Stimulated activated CD8-positive, alpha-beta memory T cell treated with anti-CD3 and anti-CD28 coated beads, Interleukin-7, amount 100 ng/mL, for 24 hours (primary cell): Measurements from ENCODE around the gene ZMIZ1.

Experiments used
- DNase-seq: peaks from one replicate; pipeline ENCODE4 v3.0.0-alpha.2; 2020; ENCODE audit warnings: low read depth

Gene ZMIZ1

DNA sequence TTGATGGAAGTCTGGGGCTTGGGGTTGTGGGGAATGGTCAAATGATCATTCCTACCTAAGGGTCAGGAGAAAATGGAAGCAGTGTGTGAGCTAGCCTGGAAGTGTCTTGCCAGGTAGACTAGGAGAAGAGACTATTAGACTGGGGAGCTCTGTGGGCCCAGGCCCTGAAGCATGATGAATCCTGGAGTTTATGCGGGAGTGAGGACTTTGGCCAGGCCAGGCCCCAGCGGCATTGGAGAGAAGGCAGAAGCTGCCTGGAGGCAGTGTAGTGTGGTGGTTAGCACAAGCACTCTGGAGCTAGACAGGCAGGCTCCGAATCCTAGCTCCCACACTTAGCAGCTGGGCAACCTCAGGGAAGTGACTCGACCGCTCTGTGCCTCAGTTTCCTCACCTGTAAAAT, 29.3 kb downstream of the ZMIZ1 start:
- no peak for DNase-seq

DNA sequence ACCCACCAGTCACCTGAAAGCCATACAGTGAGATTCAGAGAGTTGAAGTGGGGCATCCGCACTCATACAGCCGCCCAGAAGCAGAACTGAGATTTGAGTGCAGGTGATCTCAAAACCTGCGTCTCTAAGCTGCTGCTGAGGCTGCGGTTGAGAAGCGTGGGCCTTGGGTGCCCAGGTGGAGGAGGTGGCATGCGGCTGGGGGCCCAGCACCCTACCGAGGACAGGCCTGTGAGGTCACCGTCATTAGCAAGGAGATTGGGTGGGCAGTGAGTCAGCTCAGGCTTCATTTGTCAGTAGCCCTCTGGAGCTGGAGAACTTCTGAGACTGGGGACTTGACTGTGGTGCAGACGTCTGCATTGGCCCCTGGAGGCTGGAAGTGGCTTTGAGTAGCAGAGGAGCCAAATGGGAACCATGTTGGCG, 29.8 kb downstream of the ZMIZ1 start:
- no peak for DNase-seq

DNA sequence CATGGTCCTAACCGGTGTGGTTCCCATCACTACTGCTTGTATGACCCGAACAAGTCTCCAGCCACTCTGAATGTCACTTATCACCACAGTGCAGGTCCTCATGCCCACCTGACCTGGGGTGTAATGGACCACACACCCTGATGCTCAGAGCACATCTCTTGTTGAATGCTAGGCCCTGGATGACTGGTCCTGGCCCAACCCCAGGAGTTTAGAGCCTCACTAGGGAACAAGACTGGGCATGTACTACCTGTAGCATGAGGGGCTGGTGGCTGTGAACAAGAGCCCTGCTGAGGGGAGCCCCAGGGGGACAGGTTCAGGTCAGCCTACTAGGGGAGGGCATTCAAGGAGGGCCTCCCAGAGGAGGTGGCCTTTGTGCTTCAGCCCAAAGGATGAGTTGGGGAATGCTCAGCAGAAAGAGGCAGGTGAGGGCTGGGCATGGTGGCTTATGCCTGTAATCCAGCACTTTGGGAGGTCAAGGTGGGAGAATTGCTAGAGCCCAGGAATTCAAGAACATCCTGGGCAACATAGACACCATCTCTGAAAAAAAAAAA, 31.2 kb downstream of the ZMIZ1 start:
- no peak for DNase-seq

DNA sequence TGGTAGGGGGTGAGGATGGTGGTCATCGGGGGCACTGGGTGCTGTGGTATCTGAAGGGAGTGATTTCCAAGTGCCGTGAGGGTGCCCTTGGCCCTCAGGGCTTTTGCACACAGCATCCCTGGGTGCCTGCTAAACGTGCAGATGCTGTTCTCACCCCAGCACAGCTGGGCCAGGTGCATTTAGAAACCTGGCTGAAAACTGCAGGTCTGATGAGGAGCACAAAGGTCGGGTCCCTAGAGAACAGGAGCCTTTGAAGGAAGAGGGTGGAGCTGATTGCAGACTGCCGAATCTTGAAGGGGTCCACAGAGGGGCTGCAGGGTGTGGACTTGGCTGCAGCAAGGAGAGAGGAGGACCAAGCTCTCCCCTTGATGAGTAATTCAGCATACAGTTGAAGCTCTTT, 32.0 kb downstream of the ZMIZ1 start:
- no peak for DNase-seq

DNA sequence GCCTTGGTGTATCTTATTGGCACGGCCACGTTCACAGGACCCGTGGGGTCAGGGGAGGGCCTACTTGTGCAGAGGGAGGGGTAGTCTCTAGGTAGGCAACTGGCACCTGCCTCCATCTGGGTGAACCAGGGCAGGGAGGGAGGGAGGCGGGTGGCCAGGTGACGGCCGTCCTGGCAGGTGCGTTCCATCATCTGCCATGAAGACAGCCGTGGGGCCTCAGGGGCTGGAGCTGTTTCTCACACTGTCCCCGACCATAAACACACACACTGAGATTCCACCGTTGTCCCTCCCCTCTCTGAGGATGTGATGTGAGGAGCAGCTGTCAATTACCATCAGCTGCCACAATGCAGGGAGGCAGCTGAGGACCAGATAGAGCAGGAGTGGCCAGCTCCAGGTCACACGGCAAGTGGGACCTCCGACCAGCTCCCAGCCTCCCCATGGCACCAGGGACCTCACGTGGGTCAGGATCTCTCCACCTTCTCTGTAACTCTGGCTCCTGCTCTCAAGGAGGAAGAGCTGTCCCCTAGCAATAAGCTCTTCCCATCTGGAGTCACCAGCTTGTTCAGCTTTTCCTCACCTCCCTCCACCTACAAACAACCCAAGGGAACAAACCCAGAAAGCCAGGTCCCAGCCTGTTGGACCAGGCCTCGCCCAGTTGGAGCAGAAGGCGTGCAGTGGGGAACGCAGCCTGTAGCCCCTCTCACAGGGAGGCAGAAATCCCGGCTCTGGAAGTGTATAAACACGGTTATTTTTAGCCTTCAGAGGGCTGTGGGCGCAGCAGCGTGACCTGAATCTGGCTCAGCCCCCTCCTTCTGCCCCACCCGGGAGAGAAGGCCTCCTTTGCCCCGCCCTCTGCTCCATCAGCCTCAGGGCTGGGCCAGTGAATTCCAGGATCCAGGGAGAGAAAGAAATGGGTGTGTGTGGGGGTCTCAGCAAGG, 33.1 kb downstream of the ZMIZ1 start:
- DNase-seq: no peak

DNA sequence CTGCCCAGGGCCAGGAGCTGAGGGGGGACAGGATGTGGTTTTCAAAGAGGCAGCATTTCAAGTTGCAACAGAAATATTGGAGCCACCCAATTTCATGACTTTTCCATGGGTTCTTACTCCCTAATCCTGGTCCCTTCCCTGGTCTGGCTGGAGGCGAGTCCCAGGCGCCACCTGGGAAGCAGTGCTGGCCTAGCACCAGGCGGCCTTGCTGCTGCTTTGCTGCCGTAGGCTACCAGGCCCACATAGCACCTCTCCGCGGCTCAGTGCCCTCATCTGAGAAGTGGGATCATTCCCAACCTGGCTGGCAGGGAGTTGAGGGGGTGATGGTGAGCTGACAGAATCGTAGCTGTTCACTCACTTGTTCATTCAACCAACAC, 33.7 kb downstream of the ZMIZ1 start:
- no peak for DNase-seq

DNA sequence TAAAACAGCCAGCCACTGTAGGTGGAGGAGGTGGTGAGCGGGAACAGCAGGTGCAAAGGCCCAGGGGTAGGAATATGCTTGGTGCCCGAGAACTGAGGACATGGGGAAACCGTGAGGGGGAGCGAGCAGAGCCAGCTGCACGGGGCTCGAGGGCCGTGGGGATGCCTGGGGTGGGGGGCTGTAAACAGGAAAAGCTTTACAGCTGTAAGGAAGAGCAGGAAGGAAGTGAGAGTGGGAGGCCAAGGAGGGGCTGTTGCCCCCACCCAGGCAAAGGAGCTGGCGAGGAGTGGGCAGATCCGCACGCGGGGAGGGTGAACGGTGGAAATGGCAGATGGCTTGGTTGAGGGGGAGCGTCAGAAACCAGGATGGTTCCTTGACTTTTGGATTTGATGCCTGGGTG, 34.4 kb downstream of the ZMIZ1 start:
- DNase-seq: no peak

DNA sequence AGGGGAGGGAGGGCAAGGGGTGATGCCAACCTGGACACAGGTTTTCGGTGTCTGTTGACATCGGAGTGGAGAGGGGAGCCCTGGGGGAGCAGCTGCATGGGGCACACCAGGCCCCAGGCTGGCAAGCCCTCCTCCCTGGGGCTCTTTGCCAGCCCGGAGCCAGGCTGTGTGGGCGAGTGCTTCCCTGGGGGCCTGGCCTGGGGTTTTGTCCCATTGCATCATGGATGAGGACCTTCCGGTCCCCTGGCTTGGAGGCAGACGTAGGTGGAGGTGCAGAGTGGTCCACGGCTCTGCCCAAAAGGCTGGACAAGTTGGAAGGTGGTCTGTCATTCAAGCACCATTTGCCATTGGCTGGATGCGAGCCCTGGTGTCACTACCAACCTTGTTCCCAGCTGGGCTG, 34.8 kb downstream of the ZMIZ1 start:
- DNase-seq: no peak

DNA sequence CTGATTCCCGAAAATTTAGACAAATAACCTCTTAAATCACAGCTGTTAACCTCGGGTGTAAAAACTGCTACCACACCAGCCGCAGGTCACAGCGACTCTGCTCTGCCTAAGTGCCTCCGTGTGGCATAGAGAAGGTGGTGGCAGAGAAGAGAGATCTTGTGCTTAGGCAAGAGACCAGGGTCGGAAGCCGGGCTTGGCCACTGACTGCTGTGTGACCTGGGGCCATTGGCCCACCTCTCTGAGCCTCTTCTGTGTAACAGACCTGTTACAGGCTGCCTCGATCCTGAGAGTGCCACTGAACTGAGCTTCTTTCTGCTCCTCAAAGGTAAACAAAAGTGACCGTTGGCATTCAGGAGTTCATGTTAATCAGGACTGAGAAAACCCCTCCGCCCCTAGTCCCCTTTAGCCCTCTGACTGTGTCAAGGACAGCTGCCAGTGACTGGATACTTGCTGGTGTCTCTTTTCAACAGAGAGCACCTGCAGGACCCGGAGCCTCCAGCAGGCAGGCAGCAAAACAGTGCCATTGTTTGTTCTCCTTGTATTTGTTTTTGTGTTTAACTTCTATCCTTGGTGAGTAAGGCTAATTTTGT, 36.5 kb downstream of the ZMIZ1 start:
- no peak for DNase-seq

DNA sequence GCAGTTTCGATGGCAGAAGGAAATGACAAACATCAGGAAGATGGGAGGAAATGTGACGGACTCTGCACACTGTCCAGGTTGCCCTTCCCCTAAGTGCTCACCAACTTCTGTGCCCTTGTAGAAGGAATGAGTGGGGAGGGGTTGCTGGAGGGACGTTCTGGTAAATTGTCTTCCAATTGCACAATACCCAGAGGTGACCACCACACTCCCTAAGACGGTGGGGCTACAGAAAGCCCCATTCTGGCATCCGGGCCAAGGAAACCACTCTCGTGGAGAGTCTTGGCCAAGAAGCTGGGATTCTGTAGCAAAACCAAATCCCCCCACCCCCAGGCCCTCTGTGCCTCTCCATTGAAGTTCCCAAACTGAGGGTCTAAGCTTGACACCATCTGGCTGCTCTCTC, 37.1 kb downstream of the ZMIZ1 start:
- DNase-seq: no peak

DNA sequence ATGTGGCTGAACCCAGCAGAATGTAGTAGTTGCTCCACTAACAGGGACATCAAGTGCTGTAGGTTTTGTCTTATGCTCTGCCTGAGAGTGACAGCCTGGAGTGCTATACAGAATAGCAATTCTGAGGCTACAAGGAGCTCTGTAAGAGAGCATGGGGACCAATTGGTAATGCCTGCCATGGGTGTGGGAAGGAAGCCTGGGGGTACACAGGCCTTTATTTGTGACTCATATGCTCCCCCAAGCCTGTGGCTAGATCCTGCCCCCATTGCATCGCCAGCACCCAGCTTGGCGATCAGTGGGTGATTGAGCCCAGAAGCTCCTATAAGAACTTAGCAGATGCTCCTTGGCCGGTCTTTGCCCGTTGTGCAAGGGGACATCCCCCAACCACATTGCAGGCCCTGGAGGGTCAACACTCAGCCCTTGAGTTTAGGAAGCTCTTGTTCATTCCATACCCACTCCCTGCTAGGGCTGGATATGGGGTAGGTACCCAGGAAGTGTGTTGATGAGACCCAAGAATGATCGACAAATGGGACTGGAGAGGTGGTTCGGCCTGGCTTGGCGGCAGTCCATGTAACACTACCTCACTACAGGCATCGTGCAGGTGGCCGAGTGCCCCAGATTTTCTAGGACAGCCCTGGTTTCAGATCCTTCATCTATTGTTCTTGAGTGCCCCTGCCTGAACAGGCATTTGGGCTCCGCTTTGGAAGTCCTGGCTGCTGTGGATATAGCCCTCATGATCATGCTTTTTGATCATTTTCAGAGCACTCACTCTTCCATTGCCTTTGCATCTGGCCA, 37.7 kb downstream of the ZMIZ1 start:
- no peak for DNase-seq

DNA sequence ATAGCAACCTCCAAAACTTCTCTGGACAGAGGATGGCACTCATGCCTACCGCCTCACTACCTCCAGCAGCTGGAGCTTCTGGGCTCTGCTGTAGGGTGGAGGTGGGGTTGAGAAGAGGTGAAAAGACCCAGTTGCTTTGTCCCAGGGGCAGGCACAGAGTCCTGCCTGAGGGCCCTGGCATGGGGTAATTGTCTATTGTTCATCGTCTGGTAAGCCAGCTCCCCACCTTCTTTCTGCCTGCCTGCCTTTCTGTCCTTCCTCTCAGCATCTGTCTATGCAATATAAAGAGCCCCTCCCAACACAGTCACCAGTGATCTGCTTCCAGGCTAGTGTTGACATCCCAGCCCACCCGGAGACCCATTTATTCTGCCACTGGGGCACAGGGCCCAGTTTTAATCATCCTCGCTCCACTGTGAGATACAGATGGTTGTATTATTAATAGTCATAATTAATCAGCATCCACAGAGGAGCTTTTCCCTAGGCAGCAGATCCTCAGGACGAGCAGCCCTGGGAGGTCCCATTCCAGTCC, 39.0 kb downstream of the ZMIZ1 start:
- DNase-seq: no peak

DNA sequence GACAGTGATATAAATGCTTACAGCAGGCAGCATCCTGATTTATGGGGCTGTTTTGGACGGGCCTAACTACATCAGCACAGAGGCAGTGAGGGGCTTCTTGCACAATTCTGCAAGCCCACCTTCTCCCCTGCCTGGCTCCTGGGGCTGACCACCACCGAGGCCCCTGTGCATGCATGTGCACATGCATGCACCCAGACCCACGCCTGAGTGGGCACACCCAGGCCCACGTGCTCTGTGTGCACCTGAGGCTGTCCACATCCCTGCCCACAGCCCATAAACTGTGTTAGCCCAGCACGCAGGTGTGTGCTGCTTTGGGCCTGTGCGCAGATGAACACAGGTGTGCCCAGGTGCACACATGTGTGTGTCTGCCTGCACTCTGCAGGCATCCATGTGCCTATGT, 40.0 kb downstream of the ZMIZ1 start:
- DNase-seq: no peak

DNA sequence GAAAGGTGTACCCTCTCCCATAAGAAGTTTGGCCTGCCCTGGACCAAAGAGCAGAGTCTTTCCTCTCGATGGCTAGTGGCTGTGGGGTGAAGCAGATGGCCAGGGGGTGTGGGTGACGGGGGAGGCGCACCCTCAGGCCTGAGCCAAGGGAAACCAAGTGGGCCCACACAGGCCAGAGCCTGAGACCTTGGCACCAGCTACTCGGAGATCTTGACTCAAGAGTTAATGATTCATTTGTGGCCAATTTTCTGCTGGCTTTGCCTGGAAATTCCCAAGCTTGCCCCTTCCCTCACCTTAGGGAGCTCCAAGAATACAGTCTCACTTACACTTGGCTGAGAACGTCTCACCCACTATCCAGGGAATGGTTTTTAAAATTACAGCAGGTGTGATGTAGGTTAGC, 42.7 kb downstream of the ZMIZ1 start:
- DNase-seq: no peak

DNA sequence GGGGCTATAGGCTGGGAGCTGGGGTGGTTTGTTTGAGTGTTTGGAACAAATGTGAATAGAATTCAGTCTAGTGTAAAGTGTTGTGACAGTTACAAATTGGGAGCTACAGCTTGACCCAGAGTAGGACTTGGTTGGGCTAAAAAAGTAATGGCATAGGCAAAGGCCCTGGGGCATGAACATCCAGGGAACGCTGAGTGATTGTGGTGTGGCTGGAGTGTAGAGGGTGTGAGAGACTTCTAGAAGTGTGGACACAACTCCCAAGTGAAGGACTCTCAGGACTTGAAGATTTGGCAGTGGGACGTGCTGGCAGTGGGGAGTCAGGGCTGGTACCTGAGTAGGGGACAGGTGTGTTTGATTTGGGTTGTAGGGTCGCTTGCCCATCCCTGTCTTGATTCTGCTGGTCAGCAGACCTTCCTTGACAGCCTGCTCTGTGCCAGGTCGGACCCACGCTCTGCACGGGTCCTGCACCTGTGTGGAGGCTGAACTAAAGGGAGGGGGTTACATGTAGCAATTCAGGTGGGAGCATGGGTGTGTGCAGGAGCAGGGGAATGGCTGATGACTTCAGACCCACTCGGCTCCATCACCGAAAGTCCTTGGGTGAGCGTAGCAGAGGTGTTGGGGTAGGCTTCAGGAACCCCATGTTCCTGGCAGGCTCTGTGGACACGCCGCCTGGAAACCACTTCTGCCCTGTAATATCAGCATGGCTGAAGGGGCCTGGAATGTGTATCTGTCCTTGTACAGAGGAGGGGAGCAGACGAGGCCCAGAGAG, 43.3 kb downstream of the ZMIZ1 start:
- DNase-seq: no peak

DNA sequence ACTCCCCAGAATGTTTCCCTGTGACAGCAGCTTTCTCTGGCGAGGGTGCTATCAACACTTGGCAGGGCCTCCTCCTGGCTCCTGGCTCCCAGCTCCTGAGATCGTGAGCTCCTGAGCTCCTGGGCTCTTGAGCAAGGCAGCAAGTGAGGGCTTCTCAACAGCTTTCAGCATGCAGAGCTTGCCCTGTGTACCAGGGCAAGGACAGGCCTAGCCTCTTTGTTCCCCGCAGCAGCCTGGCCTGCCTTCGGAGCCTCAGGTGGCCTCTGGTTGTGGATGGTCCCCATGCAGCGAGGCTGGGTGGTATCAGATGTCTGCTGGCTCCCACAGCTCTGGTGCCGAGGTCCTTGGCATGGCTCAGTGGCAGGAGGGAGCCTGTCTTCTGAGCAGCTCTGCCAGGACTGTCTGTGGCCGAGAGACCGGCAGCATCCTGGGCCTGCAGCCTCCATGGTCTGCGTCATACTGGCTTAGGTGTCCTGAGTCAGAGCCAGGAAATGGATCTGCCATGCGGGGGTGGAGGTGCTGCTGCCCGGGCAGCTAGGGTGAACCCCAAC, 44.2 kb downstream of the ZMIZ1 start:
- DNase-seq: no peak

DNA sequence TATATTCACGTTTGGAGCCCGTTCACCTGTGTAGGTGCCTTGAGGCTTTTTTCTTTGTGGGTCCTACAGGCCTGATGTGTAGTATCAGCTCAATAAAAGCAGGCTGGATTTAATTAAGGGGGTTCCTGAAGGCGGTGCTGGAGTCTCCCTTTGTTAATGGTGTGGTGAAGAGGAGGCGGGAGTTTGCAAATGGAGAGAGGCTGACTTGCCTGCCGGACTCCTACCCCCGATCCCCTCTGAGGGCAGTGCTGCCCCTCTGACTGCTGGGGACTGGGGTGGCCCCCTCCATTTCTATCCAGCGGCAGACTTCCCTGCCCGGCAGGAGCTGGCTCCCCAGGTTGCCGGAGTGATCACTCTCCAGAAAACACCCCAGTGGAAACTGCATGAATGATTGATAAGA, 45.1 kb downstream of the ZMIZ1 start:
- no peak for DNase-seq

DNA sequence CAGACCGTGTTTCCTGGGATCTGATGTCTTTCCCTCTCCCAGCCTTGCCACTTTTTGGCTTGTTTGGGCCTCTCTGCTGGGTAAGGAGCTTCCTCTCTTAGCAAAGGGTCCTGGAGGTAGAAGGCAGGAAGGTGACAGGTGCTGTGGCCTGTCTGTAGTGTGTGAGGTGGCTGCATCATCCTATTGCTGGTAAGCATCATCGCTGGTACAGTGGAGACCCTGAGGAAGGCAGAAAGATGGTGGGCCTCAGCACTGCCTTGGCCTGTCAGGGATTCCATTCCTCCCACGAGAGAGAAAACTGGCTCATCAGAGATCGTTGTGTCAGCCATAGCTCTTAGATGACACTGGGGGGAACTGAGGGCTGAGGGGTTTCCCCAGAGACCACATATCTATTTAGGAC, 46.5 kb downstream of the ZMIZ1 start:
- DNase-seq: no peak

DNA sequence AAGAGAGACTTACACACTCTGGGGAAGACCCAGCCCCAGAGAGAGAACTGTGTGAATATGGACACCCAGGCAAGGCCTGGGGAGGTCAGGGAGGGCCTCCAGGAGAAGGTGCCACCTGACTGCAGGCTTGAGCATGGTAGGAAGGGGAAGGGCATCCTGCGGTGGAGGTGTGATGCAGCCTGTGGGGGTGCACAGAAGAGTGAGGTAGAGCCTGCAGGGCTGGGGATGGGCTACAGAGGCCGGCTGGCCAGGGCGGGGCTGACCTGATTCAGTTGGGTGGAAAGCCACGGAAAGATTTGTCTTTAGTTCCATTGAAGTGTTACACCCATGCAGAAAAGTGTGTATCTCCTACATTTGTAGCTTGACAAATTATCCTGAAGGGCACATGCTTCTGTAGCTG, 47.6 kb downstream of the ZMIZ1 start:
- DNase-seq: no peak

DNA sequence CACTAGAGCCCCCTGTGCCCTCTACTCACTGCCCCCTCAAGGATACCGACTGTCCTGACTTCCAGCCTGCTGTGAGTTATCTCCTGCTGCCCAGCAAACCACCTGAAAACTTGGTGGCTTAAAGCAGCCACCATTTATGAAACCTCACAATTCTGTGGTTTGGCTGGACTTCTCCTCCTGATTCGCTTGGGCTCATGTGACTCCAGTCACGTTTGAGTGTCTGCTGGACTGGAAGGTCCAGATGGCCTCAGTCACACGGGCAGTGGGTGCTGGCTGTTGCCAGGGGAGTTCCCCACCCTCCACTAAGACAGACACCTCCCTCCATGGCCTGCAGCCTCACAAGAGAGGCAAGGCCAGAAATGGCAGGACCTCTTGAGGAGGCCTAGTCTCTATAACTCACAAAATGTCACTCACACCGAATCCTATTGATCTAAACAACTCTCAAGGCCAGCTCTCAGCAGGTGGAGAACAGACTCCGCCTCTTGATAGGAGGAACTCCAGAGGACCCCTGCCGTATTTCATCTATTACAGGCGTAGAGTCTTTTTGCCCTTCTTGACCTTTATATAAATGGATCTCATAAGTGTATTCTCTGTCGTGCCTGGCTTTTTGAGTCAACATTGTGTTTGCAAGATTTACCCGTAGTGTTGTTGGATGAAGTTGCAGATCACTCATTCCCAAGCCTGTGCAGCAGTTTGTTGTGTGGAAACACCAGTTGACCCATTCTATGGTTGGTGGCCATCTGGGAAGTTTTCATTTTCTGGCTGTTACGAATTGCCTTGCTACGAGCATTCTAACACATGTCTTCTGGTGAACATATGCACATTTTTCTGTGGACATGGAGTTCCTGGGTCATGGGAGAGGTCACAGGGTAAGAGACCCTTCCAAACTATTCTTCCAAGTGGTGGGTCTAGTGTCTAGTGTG, 48.3 kb downstream of the ZMIZ1 start:
- no peak for DNase-seq
